HG03520 (cell line): ENCODE measurements around the gene AFAP1L1.
A peak's percentile ranks its signal among the peaks of the same experiment; 100 is the strongest.

Experiments
- ATAC-seq: cut with Tn5 transposase; IDR thresholded peaks from one replicate; pipeline ENCODE4 v1.9.1; 2021; ENCODE audit warnings: mild to moderate bottlenecking, moderate library complexity; ENCODE audit not compliant: unreplicated experiment

Gene AFAP1L1

GRCh38 chr5:149367972-149368645, 96.5 kb downstream of the AFAP1L1 start:
- no peak for ATAC-seq

GRCh38 chr5:149370878-149371277, 99.2 kb downstream of the AFAP1L1 start:
- ATAC-seq: no peak

GRCh38 chr5:149371296-149371962, 99.8 kb downstream of the AFAP1L1 start:
- peak; percentile 69 for ATAC-seq

GRCh38 chr5:149372076-149372795, 100.6 kb downstream of the AFAP1L1 start:
- ATAC-seq: no peak

GRCh38 chr5:149372932-149373331, 101.3 kb downstream of the AFAP1L1 start:
- ATAC-seq: no peak

- no peak for ATAC-seq
Measured at GRCh38 chr5:149374303-149374702, 102.6 kb downstream of the AFAP1L1 start.

GRCh38 chr5:149374801-149375200, 103.1 kb downstream of the AFAP1L1 start:
- ATAC-seq: no peak

- ATAC-seq: no peak
Measured at GRCh38 chr5:149375434-149375833, 103.8 kb downstream of the AFAP1L1 start.

GRCh38 chr5:149376104-149376503, 104.4 kb downstream of the AFAP1L1 start:
- no peak for ATAC-seq

- no peak for ATAC-seq
Measured at GRCh38 chr5:149376711-149377447, 105.2 kb downstream of the AFAP1L1 start.

- no peak for ATAC-seq
Measured at GRCh38 chr5:149378241-149378820, 106.7 kb downstream of the AFAP1L1 start.

- no peak for ATAC-seq
Measured at GRCh38 chr5:149379177-149379761, 107.6 kb downstream of the AFAP1L1 start, which contains the start of gene IL17B. Gene IL17B, minus strand, starts transcription at chr5:149379292. Its CDS starts 67 bp downstream, at chr5:149379225.

- ATAC-seq: no peak
Measured at GRCh38 chr5:149379818-149380374, 108.2 kb downstream of the AFAP1L1 start.

- ATAC-seq: no peak
Measured at GRCh38 chr5:149380466-149381121, 108.9 kb downstream of the AFAP1L1 start.

GRCh38 chr5:149381261-149381985, 109.8 kb downstream of the AFAP1L1 start:
- peak; percentile 20 for ATAC-seq

- peak; percentile 81 for ATAC-seq
Measured at GRCh38 chr5:149381986-149382338, 110.3 kb downstream of the AFAP1L1 start.

GRCh38 chr5:149382517-149383220, 111.0 kb downstream of the AFAP1L1 start:
- no peak for ATAC-seq

- no peak for ATAC-seq
Measured at GRCh38 chr5:149383399-149383798, 111.7 kb downstream of the AFAP1L1 start.
